Stimulated activated CD8-positive, alpha-beta memory T cell treated with anti-CD3 and anti-CD28 coated beads, Interleukin-7, amount 100 ng/mL, for 24 hours (primary cell): ENCODE data around the gene NUMA1.

Experiments used
- DNase-seq: peaks from one replicate; pipeline ENCODE4 v3.0.0-alpha.2; 2020; ENCODE audit warnings: low read depth

The NUMA1 gene

DNA sequence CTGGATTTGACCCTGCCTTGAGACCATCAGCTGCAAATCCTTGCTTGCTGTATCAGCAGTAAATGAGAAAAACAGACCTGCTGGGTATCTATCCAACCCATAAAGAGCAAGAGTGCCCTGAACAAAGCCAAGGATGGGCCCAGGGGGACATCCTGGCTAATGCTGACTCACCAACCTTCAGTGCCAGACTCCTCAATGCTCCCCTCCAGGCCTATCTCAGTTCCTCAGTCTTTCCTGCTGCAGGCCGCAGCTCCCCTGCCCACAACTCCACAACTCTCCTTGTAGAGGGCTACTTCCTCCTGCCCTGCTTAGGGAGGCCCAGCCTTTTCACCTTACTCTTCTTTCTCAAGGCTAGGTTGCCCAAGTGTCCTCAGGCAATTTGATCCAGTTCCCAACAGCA is 20.1 kb upstream of the NUMA1 start:
- DNase-seq = no peak

DNA sequence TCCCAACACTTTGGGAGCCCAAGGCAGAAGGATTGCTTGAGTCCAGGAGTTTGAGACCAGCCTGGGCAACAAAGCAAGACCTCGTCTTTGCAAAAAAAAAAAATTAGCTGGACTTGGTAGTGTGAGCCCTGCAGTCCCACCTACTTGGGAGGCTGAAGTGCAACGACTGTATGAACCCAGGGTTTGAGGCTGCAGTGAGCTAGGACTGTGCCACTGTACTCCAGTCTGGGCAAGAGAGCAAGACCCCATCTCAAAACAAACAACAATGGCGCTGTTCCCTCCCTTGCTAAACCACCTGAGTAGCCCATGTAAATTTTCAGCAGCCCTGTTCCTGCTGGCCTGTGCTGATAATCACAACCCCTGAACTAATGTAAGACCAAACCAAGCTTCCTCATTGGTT is 19.7 kb upstream of the NUMA1 start:
- DNase-seq = no peak

DNA sequence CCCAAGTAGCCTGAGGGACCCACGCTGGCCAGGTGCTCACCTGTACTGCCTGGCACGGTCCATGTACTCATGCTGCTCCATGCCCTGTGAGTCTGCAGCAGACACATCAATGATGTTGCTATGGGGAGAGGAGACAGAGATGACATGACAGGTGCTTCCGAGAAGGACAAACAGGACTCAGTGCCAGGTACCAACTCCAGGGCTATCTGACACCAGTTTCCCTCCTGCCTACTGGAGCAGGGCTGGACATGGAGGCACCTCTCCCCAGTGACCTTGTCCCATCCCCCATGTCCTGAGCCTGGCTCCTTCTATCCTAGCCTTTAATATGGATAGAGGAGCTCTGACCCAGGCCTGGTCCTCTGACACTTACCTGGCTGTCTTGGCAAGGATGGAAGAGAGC is 18.4 kb upstream of the NUMA1 start:
- no peak for DNase-seq

DNA sequence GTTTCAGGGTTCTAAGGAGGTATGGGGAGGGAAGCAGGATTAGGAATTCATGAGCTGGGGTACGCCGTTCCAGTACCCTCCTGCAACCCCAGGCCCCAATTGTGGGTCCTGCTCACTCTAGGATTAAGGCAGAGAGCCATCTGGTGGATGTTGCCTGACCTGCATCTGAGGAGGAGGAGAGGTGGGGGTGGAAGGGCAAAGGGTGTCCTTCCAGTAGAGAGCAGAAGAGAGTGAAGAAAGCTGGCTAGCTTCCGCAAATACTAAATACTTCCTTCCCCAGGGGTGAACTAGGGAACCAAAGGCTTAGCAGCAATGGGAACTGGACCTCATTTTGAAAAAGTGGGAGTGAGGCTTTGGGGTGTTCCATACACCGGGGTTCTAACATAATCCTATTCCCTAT is 10.9 kb upstream of the NUMA1 start:
- DNase-seq = peak; percentile 45

DNA sequence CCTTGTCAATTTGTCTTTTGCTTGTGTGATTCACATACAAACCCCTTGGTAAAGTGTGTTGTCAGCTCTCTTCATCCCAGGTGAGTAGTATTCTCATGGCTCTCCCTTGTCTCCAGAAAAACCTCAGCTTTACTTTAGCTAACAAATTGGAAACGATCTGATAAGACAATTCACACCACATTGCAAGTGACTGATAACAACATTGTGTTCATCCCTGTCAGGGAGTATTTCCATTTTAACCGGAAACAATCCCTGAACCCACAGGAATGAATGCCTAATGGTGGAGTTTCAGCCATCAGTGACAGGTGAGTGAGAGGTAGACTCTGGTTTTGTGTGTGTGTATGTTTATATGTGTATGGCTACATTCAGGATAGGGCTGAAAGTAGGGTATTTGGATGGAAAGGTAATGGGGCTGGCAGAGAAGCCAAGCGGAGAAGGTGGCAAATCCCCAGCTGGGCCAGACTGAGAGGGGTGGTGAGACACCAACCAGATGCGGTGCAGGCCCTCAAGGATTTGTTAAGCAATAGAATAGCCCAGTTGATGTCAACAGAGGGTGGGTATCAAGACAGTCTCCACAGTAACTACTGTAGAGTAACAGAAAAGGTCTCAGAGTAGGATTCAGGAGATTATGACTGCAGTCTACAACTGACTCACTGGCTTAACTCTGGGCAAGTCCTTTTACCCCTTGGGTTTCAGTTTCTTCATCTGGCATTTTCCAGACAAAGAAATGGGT is 7.9 kb upstream of the NUMA1 start:
- DNase-seq = no peak

DNA sequence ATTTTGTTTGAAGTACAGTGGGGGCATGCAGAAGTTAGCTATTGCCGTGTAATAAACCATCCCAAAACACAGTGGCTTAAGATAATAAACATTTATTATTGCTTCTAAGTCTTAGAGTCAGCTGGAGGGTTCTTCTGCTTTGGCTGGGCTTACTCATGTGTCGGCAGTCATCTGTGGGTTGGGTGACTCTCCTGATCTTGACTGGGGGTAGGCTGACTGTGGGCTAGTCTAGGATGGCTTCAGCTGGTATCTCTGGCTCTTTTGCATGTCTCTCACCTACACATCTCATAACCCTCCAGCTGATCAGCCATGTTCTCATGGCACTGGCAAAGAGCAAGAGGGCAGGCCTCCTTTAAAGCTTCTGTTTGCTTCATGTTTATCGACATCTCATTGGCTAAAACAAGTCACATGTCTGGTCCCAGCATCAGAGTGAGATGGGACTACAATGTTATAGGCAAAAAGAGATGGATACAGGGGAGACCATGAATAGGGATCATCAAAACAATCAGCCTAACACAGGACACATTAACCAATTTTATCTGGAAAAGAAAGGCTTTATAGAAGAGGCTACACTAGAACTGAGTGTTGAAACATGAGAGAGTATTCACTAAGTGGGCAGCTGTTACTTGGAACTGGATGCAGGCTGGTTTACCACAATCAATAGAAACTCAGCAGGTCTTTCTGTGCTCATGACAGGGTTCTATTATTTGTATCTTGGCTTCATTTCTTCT is 5.4 kb upstream of the NUMA1 start:
- DNase-seq = no peak

DNA sequence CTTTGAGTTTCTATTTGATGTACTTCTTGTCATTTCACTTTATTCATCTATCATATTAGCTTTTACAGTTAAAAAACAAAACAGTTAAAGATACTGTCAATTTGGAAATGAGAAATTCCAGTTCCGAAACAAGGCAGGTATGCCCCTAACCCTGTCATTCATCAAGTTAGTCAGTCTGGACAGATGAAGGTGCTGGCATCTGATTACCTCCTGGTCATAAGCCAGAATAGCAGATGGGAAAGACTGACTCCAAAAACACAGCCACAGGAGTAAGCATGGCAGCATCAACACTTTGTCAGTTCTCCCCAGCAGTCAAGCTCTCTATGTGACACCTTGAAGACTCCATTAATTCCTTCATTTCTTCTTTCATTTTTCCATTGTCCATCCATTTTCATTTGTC is 4.6 kb upstream of the NUMA1 start:
- no peak for DNase-seq

DNA sequence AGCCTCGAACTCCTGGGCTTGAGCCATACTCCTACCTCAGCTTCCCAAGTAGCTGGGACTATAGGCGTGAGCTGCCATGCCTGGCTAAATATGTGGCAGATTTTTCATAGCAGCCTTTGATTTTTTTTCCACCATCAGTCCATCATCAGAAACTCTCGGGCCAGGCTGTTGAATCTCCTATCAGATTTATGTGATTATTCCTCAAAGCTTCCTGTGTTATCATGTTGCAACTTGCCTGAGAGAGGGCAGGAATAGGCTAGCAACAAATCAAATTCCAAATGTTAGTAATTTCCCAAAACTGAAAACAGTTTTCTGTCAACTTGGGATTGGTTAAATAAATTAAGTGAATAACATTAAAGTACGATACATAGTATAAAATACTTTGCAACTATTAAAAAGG is 3.7 kb upstream of the NUMA1 start:
- DNase-seq = no peak

DNA sequence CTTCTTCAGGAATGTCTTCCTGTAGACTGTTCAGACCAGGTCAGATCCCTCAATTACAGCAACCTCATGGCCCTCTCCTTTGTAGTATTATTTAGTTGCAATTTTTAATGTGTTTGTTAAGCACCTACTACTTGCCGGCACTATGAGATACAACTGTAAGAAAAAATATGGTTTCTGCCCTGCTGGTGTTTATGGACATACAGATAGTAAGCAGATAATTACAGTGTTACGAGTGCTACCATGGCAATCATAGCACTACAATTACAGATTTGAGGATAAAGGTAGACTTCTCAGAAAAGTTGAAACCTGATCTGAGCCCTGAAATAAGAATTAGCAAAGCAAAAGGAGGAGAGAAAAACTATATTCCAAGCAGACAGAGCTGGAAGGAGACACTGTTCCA is 3.1 kb upstream of the NUMA1 start:
- no peak for DNase-seq

DNA sequence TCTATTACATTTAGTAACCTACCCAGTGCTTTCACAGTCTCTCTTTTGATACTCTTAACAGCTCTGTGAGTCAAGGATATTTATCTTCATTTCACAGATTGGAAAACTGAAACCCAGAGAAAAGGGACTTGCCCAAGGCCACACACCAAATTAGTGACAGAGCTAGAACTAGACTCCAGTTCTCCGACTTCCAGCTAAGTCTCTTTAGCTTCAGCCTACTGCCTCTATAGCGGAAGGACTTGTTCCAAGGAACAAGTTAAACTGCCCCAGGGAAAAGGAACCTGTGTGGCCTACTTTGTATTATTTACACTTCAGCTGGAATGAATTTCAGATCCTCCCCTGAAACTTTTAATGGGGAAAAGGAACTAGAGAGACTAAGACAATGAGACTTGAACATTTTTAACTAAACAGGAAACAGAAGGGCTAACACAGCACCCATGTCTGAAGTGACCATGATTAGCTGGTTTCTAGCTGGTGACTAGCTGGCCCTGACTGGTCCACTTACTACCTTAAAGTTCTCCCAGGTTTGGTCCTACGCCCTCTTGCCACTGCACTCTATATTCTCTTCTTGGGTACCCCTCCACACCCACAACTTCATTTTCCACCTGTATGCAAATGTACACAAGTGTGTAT is 1.6 kb upstream of the NUMA1 start:
- DNase-seq = no peak

DNA sequence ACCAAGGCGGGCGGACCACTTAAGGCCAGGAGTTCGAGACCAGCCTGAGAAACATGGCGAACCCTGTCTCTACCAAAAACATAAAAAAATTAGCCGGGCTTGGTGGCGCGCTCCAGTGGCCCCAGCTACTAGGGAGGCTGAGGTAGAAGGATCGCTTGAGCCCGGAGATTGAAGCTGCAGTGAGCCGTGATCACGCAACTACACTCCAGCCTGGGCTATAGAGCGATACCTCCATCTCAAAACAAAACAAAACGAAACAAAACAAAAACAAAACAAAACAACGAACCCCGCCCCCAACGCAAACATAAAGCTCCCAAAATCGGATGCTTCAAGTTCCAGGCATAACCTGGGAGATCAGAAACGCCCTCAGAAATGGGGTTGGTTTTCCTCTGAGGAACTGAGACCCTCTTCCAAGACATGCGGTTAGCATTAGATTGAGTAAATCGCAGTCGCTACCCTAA is 872 bp upstream of the NUMA1 start:
- no peak for DNase-seq

DNA sequence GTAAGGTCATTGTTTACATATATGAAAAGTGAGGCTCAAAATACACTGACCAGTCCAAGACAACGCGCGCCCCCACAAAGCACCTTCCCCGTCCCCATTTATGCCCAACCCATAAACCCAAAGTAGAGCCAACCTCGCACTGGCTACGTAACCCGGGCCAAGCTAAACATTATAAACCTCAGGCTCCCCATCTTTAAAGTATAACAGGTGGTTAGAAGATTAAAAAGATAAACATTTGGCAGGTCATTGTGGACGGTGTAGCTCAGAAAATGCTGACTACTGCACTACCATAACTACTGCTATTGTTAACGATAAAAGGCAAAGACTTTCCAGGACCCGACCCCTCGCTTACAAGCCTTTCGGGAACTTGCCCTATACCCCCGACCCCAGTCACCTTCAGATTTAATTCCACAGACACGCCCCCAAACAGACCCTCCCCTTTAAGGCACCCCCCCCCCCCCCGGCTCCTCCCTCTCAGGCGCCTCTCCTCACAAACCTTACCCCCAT is 470 bp downstream of the NUMA1 start:
- no peak for DNase-seq

DNA sequence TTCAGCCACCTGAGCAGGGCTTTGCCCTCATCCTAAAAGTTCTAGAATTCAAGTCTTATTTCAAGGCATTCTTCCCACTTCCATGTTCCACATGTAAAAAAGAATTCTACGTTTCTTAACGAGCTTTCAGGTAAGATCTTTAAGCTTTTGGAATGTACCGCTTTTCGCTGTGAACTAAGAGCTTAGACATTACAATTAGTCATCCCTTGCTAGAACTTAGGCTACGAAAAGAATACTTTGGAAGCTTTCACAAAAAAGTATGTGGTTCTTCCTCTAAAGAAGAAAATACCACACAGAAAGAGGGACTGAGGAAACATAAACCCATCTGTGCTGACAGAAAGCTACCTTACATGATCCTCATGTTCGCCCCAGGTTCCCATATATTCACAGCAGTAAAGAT is 1.9 kb downstream of the NUMA1 start:
- DNase-seq = no peak

DNA sequence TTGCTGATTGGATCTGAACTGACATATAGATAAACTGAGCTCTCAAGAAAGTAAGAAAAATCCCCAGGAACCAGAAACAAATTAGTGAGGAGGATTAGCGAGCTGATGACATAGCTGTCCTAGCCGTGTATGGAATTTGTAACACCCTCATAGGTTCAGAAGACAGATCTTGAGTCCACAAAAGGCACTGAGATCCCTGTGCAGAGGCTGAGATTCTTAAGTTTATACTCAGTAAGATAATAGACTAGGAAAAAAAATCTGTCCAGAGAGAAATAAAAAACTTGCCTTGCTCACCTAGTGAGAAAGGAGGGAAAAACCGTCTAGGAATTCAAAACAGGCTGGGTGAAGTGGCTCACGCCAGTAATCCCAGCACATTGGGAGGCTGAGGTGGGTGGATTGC is 4.6 kb downstream of the NUMA1 start:
- no peak for DNase-seq

DNA sequence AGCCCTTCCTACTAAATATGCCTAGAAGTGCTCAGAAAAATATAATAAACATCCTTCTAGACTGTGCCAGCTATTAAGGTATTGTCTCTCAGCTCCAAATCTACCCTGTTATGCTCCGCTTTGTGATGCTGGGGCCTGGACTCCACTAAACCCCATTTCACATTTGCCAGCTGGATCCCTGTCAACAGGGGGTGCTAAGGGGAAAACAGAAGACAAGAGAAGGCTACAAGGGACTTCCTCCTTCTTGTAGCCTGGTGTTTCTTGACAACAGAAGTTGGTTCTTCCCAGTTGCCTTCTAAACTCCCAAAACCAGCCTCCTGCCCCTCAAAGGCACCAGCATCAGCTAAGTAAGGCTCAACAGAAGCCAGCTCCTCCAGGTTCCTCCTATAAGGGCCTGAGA is 5.2 kb downstream of the NUMA1 start:
- DNase-seq = no peak

DNA sequence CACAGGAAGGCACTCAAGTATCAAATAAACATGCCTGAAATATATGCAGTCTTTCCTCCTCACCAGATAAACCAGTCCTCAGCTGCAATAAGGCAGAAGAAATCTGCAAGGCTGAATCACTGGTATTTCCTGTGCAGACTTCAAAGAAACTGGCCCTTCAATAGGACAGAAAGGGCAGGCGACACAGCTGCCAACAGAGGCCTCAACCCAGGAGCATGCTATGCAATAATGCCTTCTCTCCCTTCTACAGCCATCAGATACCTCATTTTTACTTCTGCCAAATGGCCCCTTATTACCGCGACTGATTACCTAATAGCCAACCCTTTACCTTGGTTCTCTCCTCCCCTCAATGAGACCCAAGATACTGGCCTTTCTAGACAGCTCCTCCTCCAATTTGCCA is 8.0 kb downstream of the NUMA1 start:
- no peak for DNase-seq

DNA sequence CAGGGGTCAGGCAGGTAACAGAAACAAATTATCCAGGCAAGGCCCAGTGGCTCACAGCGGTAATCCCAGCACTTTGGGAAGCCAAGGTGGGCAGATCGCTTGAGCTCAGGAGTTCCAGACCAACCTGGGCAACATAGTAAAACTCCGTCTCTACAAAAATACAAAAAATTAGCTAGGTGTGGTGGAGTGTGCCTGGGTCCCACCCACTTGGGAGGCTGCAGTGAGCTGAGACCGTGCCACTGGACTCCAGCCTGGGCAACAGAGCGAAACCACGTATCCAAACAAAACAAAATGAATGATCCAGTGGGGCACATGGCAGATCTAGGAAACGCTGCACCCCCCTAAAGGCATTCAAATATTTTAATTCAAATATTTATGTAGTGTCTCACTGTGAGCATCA is 9.9 kb downstream of the NUMA1 start:
- no peak for DNase-seq

DNA sequence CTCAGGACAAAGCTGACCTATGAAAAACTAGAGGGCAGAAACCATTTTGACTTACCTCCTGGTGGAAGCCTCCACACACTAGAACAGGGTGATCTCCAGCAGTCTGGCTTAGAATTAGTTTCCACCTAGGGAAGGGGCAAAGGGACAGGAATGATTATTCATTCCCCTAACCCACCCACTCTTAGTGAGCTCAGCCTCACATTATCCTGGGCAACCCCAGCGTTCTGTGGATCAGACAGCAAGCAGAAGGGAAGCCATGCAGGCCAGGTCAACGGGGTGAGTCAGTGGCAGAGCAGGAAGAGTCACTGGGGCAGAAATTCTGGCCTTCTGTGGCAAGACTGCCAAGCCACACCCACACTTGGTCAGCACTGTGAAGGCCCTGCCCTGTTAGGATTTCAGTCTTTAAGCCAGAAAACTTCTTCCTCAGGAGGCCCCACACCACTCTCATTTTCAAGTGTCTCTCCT is 10.5 kb downstream of the NUMA1 start:
- DNase-seq = no peak

DNA sequence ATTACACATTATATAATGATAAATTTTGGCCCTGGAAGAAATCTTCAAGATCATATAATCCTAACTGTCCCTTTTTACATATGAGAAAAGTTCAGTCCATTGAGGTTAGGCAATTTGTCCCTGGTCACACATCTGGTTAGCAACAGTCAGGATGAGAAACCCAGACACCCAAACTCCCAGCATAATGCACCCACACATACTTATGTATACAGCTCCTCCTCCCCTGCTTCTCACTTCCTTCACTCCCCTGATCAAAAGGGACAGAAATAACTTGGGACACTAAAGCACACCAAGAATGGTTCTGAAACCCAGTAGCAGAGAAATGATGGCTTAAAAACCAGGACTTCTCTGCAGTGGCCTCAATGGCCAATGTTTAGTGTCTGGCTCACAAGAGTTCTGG is 11.1 kb downstream of the NUMA1 start:
- DNase-seq = no peak

DNA sequence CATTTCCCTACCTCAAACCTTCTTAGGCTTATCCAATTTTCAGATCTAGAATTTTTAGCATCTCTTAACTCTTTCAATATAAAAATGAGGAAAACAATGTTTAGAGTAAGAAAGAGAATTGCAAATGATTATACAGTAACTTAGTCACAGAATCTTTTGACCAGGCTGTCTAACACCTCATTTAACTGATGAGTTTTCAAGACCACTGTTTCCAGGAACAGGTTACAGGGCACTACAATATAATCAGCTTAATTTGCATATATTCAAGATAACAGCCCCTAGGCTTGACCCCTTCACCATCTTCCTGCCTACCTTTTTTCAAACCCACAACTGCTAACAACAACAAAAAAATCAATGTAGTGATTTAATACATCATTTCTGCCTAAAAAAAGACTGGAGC is 12.7 kb downstream of the NUMA1 start:
- no peak for DNase-seq

DNA sequence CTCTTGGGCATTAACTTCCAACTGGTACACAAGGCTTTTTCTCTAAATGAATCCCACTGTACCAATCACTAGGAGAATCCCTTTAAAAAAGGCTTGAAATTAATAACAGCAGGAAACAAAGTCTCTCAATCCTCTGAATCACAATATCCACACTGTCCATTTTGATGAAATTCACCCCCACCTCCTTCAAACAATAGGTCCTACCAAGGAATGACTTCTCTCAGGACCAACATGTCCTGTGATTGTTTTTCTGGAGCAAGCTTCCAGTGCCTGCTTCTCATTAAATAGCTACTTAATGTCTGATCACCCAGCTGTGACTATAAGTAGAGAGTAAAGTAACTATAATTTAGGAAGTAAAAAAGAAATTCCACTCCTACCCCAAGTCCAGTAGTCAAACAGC is 13.1 kb downstream of the NUMA1 start:
- DNase-seq = no peak

DNA sequence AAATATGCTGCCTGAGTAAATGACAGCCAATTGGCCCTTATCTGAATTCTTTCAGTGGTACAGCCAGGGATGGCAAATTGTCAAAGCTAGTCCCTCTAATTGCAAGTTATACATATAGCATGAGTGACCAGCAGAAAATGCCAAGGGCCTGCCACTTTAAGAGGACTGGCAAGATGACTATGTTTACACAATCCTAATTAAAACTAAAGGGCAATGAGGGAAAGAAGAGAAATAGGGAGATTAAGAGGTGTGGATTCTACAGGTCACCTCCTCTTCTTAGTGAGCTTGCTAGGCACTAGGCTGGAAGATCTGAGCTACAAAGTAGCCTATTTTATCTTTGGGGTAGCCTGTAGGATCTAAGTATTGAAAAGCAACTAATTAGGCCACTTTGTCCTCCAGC is 13.5 kb downstream of the NUMA1 start:
- DNase-seq = no peak

DNA sequence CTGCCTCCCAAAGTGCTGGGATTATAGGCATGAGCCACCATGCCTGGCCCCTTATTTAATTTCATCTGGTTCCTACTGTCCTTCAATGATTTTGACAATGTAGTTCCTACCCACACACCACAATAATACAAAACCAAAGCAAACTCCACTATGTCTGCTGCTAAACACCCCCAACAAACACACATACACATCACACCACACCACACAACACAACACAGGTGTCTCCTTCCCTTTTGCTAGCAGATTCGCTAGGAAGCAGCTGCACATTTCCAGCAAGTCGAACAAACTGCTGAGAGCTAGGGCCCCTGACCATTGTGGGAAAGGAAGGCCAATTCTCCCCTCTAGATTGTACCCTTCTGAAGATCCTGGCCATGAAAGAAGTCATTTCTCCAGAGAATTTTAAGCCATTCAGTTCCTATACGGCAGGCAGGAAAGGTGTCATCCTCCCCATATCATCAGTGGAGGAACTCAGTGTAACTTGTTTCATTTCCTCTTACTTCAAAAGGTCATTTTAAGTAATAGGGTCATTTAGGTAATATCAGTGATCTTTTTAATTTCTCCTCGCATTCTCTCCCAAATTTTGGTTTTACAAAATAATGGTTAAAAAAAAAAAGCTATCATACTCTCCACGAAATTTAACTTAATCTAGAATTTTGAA is 18.5 kb downstream of the NUMA1 start:
- DNase-seq = no peak
